G401.6 (cell line): ENCODE data around the gene HPS5.

Source experiments
- FAIRE-seq: peaks from 2 replicates; lab custom pipeline; 2012; peaks lifted over from hg19 to GRCh38; lab: Jason Lieb, UNC

HPS5 gene

GRCh38 chr11:18233912-18234311 lies 88.0 kb downstream of the HPS5 start:
- FAIRE-seq = no peak

GRCh38 chr11:18230859-18231258 lies 91.1 kb downstream of the HPS5 start:
- no peak for FAIRE-seq

- FAIRE-seq = no peak
These were observed 92.4 kb downstream of the HPS5 start for GRCh38 chr11:18229501-18229900.
